PFSK-1 (cell line): ENCODE measurements around the gene CAMK1D.

Experiments used
- POLR2AphosphoS5 ChIP-seq: IDR thresholded peaks from 2 replicates; pipeline ENCODE4 v1.6.1; 2012; ENCODE audit warnings: low read depth, mild to moderate bottlenecking, control low read depth, low read length, moderate library complexity
- TF ChIP-seq, protein P1 (sequence below), 2 experiments: IDR thresholded peaks; 2 replicates each; pipeline versions ENCODE4 v1.6.1 to v1.8.0; 2011 to 2012; ENCODE audit warnings: low read depth in 2 of 2, low read length in 2 of 2, control low read depth in 1 of 2, inconsistent platforms in 1 of 2, mild to moderate bottlenecking in 1 of 2, moderate library complexity in 1 of 2; ENCODE audit not compliant: insufficient read depth in 1 of 2

DNA sequence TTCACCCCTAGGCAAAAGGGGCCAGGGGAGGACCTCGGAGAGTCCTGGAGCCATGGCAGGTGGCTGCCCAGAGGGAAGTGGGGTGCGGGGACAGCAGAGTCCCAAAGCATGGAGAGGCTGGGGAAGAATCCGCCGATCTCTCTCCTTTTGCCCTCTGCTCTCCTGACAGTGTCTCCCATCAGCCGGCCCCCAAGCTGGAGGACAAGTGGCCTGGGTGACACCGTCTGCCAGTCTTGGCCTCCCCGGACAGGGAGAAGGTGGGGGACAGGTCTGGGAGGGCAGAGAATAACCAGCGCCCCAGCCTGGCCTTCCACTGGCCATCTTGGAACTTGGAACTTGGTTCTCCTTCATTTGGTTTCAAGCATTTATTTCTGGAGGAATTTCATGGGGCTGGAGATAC lies 77.9 kb downstream of the CAMK1D start:
- TF ChIP-seq, protein P1, sequence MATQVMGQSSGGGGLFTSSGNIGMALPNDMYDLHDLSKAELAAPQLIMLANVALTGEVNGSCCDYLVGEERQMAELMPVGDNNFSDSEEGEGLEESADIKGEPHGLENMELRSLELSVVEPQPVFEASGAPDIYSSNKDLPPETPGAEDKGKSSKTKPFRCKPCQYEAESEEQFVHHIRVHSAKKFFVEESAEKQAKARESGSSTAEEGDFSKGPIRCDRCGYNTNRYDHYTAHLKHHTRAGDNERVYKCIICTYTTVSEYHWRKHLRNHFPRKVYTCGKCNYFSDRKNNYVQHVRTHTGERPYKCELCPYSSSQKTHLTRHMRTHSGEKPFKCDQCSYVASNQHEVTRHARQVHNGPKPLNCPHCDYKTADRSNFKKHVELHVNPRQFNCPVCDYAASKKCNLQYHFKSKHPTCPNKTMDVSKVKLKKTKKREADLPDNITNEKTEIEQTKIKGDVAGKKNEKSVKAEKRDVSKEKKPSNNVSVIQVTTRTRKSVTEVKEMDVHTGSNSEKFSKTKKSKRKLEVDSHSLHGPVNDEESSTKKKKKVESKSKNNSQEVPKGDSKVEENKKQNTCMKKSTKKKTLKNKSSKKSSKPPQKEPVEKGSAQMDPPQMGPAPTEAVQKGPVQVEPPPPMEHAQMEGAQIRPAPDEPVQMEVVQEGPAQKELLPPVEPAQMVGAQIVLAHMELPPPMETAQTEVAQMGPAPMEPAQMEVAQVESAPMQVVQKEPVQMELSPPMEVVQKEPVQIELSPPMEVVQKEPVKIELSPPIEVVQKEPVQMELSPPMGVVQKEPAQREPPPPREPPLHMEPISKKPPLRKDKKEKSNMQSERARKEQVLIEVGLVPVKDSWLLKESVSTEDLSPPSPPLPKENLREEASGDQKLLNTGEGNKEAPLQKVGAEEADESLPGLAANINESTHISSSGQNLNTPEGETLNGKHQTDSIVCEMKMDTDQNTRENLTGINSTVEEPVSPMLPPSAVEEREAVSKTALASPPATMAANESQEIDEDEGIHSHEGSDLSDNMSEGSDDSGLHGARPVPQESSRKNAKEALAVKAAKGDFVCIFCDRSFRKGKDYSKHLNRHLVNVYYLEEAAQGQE (IDR thresholded peaks at IDR 0.05; ENCODE audit: insufficient read depth in 1 of 2, low read depth in 2 of 2, low read length in 2 of 2) = no peak
- no peak for TF ChIP-seq POLR2AphosphoS5
